ENCODE data around the gene RNASEH1. TPM values are rescaled to one million over a fixed set of nuclear protein-coding genes. Genes with fewer than 3 reads are reported as not detected.
"Not testable (repeated sequence)": the region's sequence is repeated elsewhere in the genome, so short reads cannot be mapped to it uniquely, and the experiment has no call there.

The RNASEH1 gene
- total RNA-seq, 1 donor, result 42.7 TPM

DNA sequence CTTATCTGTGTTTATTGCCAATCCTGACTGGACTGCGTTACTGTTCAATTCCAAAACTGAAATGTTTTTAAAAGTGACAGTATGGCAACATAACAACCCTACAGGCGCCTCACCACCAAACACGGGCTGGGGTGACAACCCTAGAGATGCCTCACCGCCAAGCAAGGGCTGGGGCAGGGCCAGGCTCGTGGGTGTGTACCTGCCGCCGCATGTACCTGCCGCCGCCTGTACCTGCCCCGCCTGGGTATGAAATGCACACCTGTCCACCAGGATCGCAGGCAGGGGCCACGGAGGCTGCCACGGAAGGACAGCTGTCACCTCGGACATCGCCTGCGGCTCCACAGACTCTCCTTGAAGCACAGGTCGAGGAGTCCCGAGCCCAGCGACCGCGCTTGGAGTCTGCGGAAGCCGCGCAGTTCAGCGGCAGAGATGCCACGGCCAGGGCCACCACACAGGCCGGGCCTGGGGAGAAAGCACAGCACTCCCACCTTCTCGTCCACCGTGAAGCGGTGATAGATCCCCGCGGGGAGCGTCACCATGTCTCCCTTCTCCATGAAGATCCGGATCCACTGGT lies 57.7 kb downstream of the RNASEH1 start:
- DNase-seq (ENCODE audit: low read depth), result no peak
- no peak overlapping the region for H3K4me3 ChIP-seq (ENCODE audit: low read depth, low read length)
- TF ChIP-seq, protein P1, sequence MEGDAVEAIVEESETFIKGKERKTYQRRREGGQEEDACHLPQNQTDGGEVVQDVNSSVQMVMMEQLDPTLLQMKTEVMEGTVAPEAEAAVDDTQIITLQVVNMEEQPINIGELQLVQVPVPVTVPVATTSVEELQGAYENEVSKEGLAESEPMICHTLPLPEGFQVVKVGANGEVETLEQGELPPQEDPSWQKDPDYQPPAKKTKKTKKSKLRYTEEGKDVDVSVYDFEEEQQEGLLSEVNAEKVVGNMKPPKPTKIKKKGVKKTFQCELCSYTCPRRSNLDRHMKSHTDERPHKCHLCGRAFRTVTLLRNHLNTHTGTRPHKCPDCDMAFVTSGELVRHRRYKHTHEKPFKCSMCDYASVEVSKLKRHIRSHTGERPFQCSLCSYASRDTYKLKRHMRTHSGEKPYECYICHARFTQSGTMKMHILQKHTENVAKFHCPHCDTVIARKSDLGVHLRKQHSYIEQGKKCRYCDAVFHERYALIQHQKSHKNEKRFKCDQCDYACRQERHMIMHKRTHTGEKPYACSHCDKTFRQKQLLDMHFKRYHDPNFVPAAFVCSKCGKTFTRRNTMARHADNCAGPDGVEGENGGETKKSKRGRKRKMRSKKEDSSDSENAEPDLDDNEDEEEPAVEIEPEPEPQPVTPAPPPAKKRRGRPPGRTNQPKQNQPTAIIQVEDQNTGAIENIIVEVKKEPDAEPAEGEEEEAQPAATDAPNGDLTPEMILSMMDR (IDR thresholded peaks at IDR 0.05; ENCODE audit: insufficient read depth, low read depth, low read length), result no peak

DNA sequence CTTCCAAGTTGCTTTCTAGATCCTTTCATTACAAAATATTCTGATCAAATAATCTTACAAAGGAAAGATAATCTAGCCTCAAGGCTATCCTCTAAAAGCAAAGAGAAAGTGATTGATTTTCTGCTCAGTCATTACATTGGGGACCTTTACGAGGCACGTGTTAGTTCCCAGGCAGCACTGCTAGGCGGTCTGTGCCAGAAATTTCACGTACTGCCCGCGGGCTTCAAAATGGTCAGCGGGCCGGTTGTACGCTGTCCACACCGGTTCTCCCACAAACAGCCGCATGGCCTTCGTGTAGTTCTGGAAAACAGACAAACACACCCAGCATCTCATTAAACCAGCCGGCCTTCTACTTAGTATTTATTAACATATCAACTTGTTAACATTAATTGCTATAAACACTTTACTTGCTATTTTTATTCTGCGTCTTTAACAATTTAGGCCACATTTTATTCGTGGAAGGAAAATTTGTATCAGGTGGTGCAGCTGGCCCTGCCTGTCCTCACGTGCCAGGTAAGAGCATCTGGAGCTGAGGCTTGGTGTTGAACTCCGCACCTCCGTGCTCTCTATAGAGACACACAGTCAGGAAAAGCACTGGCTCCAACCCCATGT lies 59.2 kb downstream of the RNASEH1 start:
- TF ChIP-seq, protein P1 (IDR thresholded peaks at IDR 0.05; ENCODE audit: insufficient read depth, low read depth, low read length), result no peak
- DNase-seq (ENCODE audit: low read depth), result no peak
- no peak overlapping the region for H3K4me3 ChIP-seq (ENCODE audit: low read depth, low read length)

DNA sequence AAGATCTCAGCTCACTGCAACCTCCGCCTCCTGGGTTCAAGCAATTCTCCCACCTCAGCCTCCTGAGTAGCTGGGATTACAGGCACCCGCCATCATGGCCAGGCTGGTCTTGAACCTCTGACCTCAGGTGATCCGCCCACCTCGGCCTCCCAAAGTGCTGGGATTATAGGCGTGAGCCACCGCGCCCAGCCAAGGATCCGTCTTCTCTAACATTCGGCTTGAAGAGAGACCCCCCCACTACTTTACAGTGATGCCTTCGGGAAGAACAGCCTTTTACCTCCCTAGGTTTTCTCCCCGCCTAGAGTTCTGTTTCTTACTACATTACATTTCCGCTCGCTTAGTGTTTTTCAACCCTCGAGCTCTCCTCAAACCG lies 61.4 kb downstream of the RNASEH1 start:
- not testable (repeated sequence) for H3K4me3 ChIP-seq (ENCODE audit: low read depth, low read length); DNase-seq (ENCODE audit: low read depth)

Other genes starting within 250 kb of the RNASEH1 start
- gene EIPR1, start 180.5 kb downstream of the RNASEH1 start, total RNA-seq, result 23.8 and 32.4 TPM in 2 replicates
- 50.1 and 72.8 TPM in 2 replicates for gene TRAPPC12, start 178.6 kb downstream of the RNASEH1 start, total RNA-seq
- gene ADI1, start 38.8 kb downstream of the RNASEH1 start, total RNA-seq, result 47.7 and 66.5 TPM in 2 replicates
- gene RPS7, start 16.9 kb upstream of the RNASEH1 start, total RNA-seq, result 1,279 and 1,357 TPM in 2 replicates
- gene COLEC11, start 36.8 kb upstream of the RNASEH1 start, total RNA-seq, result 0.43 and 1.6 TPM in 2 replicates
- under 0.01 TPM in 1 of 2 replicates, not detected in the other for gene ALLC, start 99.9 kb upstream of the RNASEH1 start, total RNA-seq
- not detected in 2 replicates for gene DCDC2C, start 145.2 kb upstream of the RNASEH1 start, total RNA-seq

Data from fibroblast of villous mesenchyme (primary cell).